Activated CD8-positive, alpha-beta memory T cell treated with anti-CD3 and anti-CD28 coated beads for 36 hours (primary cell): Measurements from ENCODE around the gene NFIC. TPM values are rescaled to one million over a fixed set of nuclear protein-coding genes. Genes with fewer than 3 reads are reported as not detected.
"Not testable (repeated sequence)": the region's sequence is repeated elsewhere in the genome, so short reads cannot be mapped to it uniquely, and the experiment has no call there.

Experiments
- CTCF ChIA-PET: fragments of 350-600 bp; sonication (Branson Sonifier 250); formaldehyde crosslinking; loops from one replicate; lab custom pipeline; 2021; ENCODE audit warnings: antibody characterized with exemption; lab: Charles Lee
- POLR2A ChIA-PET: fragments of 350-600 bp; sonication (Branson Sonifier 250); formaldehyde crosslinking; loops from one replicate; lab custom pipeline; 2021; ENCODE audit warnings: antibody characterized with exemption; lab: Charles Lee
- total RNA-seq, 2 experiments: library from RNA; stranded (reverse); gene quantifications; one replicate each; pipeline ENCODE4 v1.2.3, GENCODE V29; 2021

The NFIC gene
- total RNA-seq, 2 experiments from 2014 or later: 17.7 to 19.3 TPM

- POLR2A ChIA-PET: no interaction called here
These were observed 607 bp downstream of the NFIC start for GRCh38 chr19:3366753-3367627.

GRCh38 chr19:3367628-3368440 is 1.5 kb downstream of the NFIC start:
- CTCF ChIA-PET: interaction anchor here (0.6 kb wide), 1 partner anchor 71 kb away, joined by 3 read pairs; no protein-coding TSS in a partner anchor
- POLR2A ChIA-PET: no interaction called here

More at GRCh38 chr19:3366753-3367627, 607 bp downstream of the NFIC start:
- CTCF ChIA-PET: no interaction called here

- CTCF ChIA-PET: interaction anchor here (0.6 kb wide), 1 partner anchor 71 kb away, joined by 3 read pairs; no protein-coding TSS in a partner anchor
- POLR2A ChIA-PET: no interaction called here
These were observed 2.0 kb downstream of the NFIC start for GRCh38 chr19:3368441-3368795.

GRCh38 chr19:3368848-3369336 is 2.5 kb downstream of the NFIC start:
- POLR2A ChIA-PET: no interaction called here

GRCh38 chr19:3369337-3370213 is 3.2 kb downstream of the NFIC start:
- ChIA-PET POLR2A (no interaction called here), CTCF (no interaction called here)

More at GRCh38 chr19:3368848-3369336, 2.5 kb downstream of the NFIC start:
- CTCF ChIA-PET: no interaction called here

- POLR2A ChIA-PET: no interaction called here
- CTCF ChIA-PET: interaction anchor here (0.8 kb wide), 1 partner anchor 61 kb away, joined by 4 read pairs; no protein-coding TSS in a partner anchor
These were observed 3.9 kb downstream of the NFIC start for GRCh38 chr19:3370214-3370720.

- POLR2A ChIA-PET: no interaction called here
- CTCF ChIA-PET: interaction anchor here (0.8 kb wide), 1 partner anchor 60 kb away, joined by 4 read pairs; no protein-coding TSS in a partner anchor
These were observed 4.6 kb downstream of the NFIC start for GRCh38 chr19:3370728-3371591.

- ChIA-PET POLR2A (interaction anchor here (0.6 kb wide), 2 partner anchors 62 to 316 kb away, joined by 3 to 8 read pairs; no protein-coding TSS in a partner anchor), CTCF (interaction anchor here (0.7 kb wide), 1 partner anchor 1351 kb away, joined by 3 read pairs; no protein-coding TSS in a partner anchor)
These were observed 6.0 kb downstream of the NFIC start for GRCh38 chr19:3372413-3372812.

GRCh38 chr19:3373971-3374368 is 7.6 kb downstream of the NFIC start:
- POLR2A ChIA-PET: no interaction called here

GRCh38 chr19:3374369-3375112 is 8.2 kb downstream of the NFIC start:
- ChIA-PET CTCF (interaction anchor here (1.2 kb wide), 3 partner anchors 34 to 69 kb away, joined by 3 to 4 read pairs (median 3); no protein-coding TSS in a partner anchor), POLR2A (no interaction called here)

More at GRCh38 chr19:3373971-3374368, 7.6 kb downstream of the NFIC start:
- CTCF ChIA-PET: interaction anchor here (1.2 kb wide), 3 partner anchors 33 to 69 kb away, joined by 3 to 4 read pairs (median 3); no protein-coding TSS in a partner anchor

GRCh38 chr19:3375221-3376090 is 9.1 kb downstream of the NFIC start:
- POLR2A ChIA-PET: no interaction called here
- CTCF ChIA-PET: interaction anchor here (1.2 kb wide), 1 partner anchor 35 kb away, joined by 3 read pairs; no protein-coding TSS in a partner anchor

GRCh38 chr19:3376091-3376455 is 9.7 kb downstream of the NFIC start:
- POLR2A ChIA-PET: not testable (repeated sequence)

GRCh38 chr19:3378352-3379150 is 12.2 kb downstream of the NFIC start:
- ChIA-PET CTCF (no interaction called here), POLR2A (interaction anchor here (0.7 kb wide), 2 partner anchors 26 to 120 kb away, joined by 11 to 13 read pairs; no protein-coding TSS in a partner anchor)

More at GRCh38 chr19:3376091-3376455, 9.7 kb downstream of the NFIC start:
- CTCF ChIA-PET: not testable (repeated sequence)

GRCh38 chr19:3380829-3381228 is 14.4 kb downstream of the NFIC start:
- POLR2A ChIA-PET: no interaction called here
- CTCF ChIA-PET: interaction anchor here (1.0 kb wide), 1 partner anchor 92 kb away, joined by 3 read pairs; no protein-coding TSS in a partner anchor
